ENCODE data around the gene PPIE. TPM values are rescaled to one million over a fixed set of nuclear protein-coding genes. Genes with fewer than 3 reads are reported as not detected.

The PPIE gene
- total and polyA plus RNA-seq, 9 donors: 30.9 to 103 (median 46.9) TPM

- DNase-seq: no peak
- Histone ChIP-seq H3K4me1 (ENCODE audit: insufficient read depth) (peaks cover 4% of the 10 kb centered on the region), H3K36me3 (no peaks in the 10 kb centered on the region), H3K27ac (no peak overlapping the region), H3K9me3 (no peaks in the 10 kb centered on the region), H3K27me3 (no peaks in the 10 kb centered on the region), H3K4me3 (no peak overlapping the region)
- TF ChIP-seq POLR2A (IDR thresholded peaks at IDR 0.05): no peak
- TF ChIP-seq EP300 (IDR thresholded peaks at IDR 0.05): no peak
- TF ChIP-seq CTCF (IDR thresholded peaks at IDR 0.05): no peak
- intact Hi-C loops (cut with DNase I): no loop called here
- WGBS, 3 donors: 80 to 82% (median 82%) methylated on average over 3 of the region's 3 CpGs
These were observed 3.0 kb upstream of the PPIE start for GRCh38 chr1:39735731-39736130.

DNA sequence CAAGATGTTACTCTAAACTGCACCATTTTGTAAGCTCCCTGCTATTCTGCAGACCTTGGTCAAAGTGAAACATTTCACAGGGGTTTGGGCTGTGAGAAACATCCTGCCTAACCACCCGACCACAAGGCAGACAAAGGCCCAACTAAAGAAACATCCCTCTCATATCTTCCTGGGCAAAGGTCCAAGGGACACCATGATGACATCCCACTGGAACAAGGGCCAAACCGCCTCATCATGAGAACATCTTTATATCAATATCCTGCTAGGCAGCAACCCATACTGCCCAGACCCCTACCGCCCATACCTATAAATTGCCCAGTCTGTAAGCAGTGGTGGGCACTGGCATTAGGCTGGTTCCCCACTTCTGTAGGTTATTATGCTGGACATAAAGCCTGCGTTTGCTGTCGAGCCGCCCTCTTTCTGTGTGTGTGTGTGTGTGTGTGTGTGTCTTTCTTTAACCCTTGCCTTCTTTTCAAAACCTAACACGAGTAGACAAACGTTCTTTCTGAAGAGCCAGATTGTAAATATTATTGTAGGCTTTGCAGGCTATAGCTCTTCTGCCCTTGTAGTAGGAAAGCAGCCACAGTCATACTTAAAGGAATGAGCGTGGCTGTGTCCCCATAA lies 1.0 kb upstream of the PPIE start:
- Histone ChIP-seq H3K4me1 (ENCODE audit: insufficient read depth) (peaks cover 4% of the 10 kb centered on the region), H3K4me3 (no peak overlapping the region), H3K27ac (no peak overlapping the region), H3K36me3 (no peaks in the 10 kb centered on the region), H3K9me3 (no peaks in the 10 kb centered on the region), H3K27me3 (no peaks in the 10 kb centered on the region)
- TF ChIP-seq EP300 (IDR thresholded peaks at IDR 0.05) (no peak), POLR2A (IDR thresholded peaks at IDR 0.05) (no peak), CTCF (IDR thresholded peaks at IDR 0.05) (no peak)
- 45 to 60% (median 46%) methylated on average over 9 of the region's 9 CpGs for WGBS, 3 donors
- intact Hi-C loops (cut with DNase I): no loop called here
- no peak for DNase-seq

GRCh38 chr1:39745016-39745670 lies 6.5 kb downstream of the PPIE start:
- WGBS, 3 donors: 86 to 93% (median 89%) methylated on average over 16 of the region's 16 CpGs
- no peak for DNase-seq
- no peaks in the 10 kb centered on the region for H3K4me1 ChIP-seq (ENCODE audit: insufficient read depth)
- H3K9me3 ChIP-seq: no peaks in the 10 kb centered on the region
- H3K36me3 ChIP-seq: no peaks in the 10 kb centered on the region
- intact Hi-C loops (cut with DNase I): no loop called here
- no peaks in the 10 kb centered on the region for H3K27me3 ChIP-seq
- H3K4me3 ChIP-seq: no peak overlapping the region
- TF ChIP-seq EP300 (IDR thresholded peaks at IDR 0.05) (no peak), POLR2A (IDR thresholded peaks at IDR 0.05) (no peak)
- no peak overlapping the region for H3K27ac ChIP-seq

- 95 to 96% (median 96%) methylated on average over 7 of the region's 7 CpGs for WGBS, 3 donors
- Histone ChIP-seq H3K27me3 (no peaks in the 10 kb centered on the region), H3K4me1 (ENCODE audit: insufficient read depth) (no peaks in the 10 kb centered on the region), H3K36me3 (no peaks in the 10 kb centered on the region), H3K4me3 (no peak overlapping the region), H3K9me3 (no peaks in the 10 kb centered on the region), H3K27ac (no peak overlapping the region)
- intact Hi-C loops (cut with DNase I): no loop called here
- DNase-seq: no peak
- no peak for TF ChIP-seq POLR2A (IDR thresholded peaks at IDR 0.05)
- no peak for TF ChIP-seq EP300 (IDR thresholded peaks at IDR 0.05)
- TF ChIP-seq CTCF (IDR thresholded peaks at IDR 0.05): no peak
These were observed 12.9 kb downstream of the PPIE start for GRCh38 chr1:39751595-39751994.

GRCh38 chr1:39752703-39753102 lies 14.0 kb downstream of the PPIE start:
- no peaks in the 10 kb centered on the region for H3K4me1 ChIP-seq (ENCODE audit: insufficient read depth)
- no peak overlapping the region for H3K27ac ChIP-seq
- 88 to 96% (median 91%) methylated on average over 6 of the region's 6 CpGs for WGBS, 3 donors
- no peak for DNase-seq
- no peaks in the 10 kb centered on the region for H3K36me3 ChIP-seq
- no peaks in the 10 kb centered on the region for H3K9me3 ChIP-seq
- no peak overlapping the region for H3K4me3 ChIP-seq
- no peaks in the 10 kb centered on the region for H3K27me3 ChIP-seq
- intact Hi-C loops (cut with DNase I): no loop called here
- TF ChIP-seq EP300 (IDR thresholded peaks at IDR 0.05) (no peak), POLR2A (IDR thresholded peaks at IDR 0.05) (no peak)
